Cortex of kidney (tissue), 1 donor: ENCODE data around the gene CMTM4.
"Not testable (repeated sequence)": the region's sequence is repeated elsewhere in the genome, so short reads cannot be mapped to it uniquely, and the experiment has no call there.

Experiments
- DNase-seq: peaks from one replicate; lab custom pipeline; 2025; lab: John Stamatoyannopoulos, UW

Gene CMTM4

DNA sequence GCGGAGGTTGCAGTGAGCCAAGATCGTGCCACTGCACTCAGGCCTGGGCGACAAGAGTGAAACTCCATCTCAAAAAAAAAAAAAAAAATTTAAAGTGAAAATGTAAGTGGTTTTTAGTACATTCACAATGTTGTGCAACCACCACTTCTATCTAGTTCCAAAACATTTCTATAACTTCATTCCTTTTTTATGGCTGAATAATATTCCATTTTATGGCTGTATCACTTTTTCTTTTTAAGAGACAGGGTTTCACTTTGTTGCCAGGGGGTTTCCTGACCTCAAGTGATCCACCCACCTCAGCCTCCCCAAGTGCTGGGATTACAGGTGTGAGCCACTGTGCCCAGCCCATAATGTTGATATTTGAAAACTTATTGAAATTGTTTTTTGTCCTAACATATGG, 103.7 kb downstream of the CMTM4 start:
- no peak for DNase-seq

DNA sequence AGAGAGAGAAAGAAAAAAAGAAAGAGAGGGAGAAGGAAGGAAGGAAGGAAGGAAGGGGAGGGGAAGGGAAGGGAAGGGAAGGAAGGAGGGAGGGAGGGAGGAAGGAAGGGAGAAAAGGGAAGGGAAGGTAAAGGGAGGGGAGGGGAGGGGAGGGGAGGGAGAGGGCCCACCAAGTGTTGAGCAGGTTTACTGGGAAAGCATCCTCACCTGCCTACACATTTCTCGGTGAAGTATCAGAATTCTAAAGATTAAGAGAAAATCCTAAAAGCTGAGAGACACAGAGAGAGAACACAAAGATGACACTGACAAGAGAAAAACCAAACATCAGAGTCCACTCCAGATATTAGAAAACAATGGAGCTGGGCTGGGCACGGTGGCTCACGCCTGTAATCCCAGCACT, 104.3 kb downstream of the CMTM4 start:
- DNase-seq = no peak

DNA sequence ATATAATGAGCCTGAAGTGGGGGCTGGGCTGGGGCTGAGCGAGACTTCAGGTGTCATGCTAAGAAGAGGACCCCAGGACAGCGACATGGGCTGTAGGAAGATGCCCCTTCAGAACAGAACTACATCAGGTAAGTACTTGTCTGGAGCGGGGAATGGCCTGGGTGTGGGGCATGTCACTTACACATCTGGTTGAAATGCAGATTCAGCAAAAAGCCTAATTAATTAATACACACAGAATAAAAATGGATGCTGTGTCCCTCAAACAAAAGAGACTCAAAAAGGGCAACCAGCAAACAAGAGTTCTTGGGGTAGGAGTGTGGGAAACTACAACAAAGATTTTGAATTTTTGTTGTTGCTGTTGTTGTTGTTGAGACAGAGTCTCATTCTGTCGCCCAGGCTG, 105.5 kb downstream of the CMTM4 start:
- DNase-seq = no peak

DNA sequence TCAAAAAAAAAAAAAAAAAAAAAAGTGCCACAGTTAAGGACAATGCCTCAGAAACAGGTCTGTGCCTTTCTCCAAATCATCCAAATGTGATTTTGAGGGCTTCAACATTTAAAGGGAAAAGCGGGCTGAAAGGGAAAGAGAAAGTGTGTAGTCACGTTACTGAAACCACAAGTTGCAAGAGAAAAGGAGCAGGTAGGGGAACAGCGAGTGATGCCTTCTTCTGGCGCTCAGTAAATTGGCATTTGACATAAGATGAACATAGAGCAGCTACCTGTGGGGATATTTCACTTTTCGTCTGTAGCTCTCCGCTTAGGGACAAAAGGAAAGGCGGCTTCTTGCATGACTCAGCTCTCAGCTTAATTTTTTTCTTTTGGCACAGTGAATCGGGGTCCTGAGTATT, 106.2 kb downstream of the CMTM4 start:
- DNase-seq = no peak

GRCh38 chr16:66588981-66589713, 107.4 kb downstream of the CMTM4 start:
- DNase-seq = no peak

DNA sequence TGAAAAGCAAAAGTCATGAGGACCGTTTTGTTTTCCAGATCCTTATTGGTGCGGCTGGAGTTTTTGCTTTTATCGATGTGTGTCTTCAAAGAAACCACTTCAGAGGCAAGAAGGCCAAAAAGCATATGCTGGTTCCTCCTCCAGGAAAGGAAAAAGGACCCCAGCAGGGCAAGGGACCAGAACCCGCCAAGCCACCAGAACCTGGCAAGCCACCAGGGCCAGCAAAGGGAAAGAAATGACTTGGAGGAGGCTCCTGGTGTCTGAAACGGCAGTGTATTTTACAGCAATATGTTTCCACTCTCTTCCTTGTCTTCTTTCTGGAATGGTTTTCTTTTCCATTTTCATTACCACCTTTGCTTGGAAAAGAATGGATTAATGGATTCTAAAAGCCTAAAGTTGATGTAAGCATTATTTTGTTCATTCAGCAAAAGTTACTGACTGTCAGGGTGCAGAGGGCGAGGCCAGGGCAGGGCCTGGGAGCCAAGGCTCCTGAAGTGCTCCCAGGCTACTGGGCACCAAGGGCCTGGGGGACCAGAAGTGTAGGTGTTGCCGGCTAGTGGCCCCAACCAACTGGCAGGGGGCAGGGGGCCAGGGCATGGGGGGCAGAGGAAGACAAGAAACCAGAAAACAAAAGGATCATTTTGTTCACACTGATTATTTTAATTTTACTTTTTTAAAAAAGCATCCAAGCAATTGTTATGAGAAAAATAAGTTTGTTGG, 108.5 kb downstream of the CMTM4 start:
- DNase-seq = no peak

DNA sequence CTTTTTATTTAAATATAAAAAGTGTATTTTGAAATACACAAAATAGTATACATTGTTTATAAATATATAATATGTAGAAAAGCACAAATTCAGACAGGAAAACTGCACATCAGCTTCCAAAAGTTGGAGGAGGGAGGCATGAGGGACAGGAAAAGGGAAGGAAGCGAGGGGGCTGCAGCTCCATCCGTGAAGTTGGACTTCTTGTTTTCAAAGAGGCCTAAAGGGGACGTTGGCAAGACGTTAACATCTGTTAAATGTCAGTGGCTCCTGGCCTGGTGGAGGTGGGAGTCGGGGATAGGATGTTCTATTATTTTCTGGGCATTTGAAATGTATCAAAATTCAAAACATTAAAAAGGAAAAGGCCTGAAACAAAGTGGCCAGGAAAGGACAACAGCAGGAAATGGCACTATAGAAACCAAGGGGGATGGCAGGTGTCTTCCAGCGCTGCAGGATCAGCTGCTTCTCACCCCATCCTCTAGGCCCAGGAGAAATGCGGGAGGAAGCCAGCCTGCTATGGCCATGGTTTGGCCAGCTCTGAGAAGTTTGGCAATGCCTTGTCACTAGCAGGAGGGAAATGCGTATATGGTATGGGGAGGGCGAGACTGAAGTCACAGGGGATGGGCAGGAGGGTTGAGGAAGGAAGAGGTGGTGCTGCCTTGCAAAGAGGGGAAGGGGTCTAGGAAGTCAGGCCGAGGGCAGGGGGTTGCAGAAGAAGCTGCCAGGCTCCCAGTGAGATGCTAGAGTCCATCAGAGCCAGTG, 110.9 kb downstream of the CMTM4 start:
- no peak for DNase-seq

- no peak for DNase-seq
Observed at GRCh38 chr16:66581246-66581952, 115.1 kb downstream of the CMTM4 start.

GRCh38 chr16:66580605-66581209, 115.8 kb downstream of the CMTM4 start:
- no peak for DNase-seq

- DNase-seq = no peak
Observed at GRCh38 chr16:66578651-66579531, 117.7 kb downstream of the CMTM4 start, which contains the start of gene CMTM2. TSS of gene CMTM2 (plus strand) at chr16:66579463. CDS start at chr16:66579608, 145 bp downstream.

DNA sequence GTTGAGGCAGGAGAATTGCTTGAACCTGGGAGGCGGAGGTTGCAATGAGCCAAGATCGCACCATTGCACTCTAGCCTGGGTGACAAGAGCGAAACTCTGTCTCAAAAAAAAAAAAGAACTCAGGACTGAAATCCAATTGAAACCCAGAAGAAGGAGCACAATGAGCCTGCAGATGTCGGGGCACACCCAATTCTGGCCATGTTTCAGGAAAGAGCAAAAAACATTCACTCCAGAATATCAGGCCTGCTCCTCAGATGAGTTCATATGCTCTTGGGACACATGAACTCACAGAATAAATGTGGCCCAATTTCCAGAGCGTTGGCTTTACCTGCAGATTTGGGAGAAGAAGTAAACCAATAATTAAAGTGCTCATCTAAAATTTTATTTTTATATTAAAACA, 120.2 kb downstream of the CMTM4 start:
- DNase-seq = no peak

GRCh38 chr16:66575060-66575459, 121.5 kb downstream of the CMTM4 start:
- DNase-seq = no peak

- no peak for DNase-seq
Observed at GRCh38 chr16:66574531-66574930, 122.0 kb downstream of the CMTM4 start.

GRCh38 chr16:66574081-66574480, 122.5 kb downstream of the CMTM4 start:
- no peak for DNase-seq

DNA sequence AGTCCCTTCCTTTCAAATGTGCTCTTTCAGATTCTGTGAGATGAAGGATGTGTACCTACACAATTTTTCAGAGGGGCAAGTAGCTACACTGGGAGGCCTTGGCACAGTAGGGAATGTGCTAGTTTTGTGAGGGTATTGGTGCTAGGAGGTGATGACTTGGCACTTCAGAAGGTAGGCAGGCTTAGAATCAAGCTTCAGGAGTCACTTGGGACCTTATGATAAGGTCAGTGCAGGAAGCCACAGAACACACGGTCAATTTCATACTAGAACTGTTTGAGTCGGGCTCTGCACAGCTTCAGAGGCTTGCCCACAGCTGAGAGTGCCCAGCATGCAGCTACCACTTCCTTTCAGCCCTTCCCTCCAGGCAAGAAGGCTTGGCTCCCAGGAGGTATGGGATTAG, 124.2 kb downstream of the CMTM4 start:
- no peak for DNase-seq

GRCh38 chr16:66569827-66570405, 126.6 kb downstream of the CMTM4 start:
- DNase-seq = no peak

- DNase-seq = no peak
Observed at GRCh38 chr16:66569131-66569530, 127.4 kb downstream of the CMTM4 start.

GRCh38 chr16:66568355-66568754, 128.2 kb downstream of the CMTM4 start:
- DNase-seq = no peak

DNA sequence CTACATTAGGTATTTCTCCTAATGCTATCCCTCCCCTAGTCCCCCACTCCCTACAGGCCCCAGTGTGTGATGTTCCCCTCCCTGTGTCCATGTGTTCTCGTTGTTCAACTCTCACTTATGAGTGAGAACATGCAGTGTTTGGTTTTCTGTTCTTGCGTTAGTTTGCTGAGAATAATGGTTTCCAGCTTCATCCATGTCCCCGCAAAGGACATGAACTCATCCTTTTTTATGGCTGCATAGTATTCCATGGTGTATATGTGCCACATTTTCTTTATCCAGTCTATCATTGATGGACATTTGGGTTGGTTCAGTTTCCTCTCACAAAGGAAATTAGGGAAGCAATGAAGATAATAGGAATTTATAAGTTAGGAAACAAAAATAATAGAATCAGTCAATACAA, 129.3 kb downstream of the CMTM4 start:
- not testable (repeated sequence) for DNase-seq
